ENCODE data around the gene FRMPD4. TPM values are rescaled to one million over a fixed set of nuclear protein-coding genes. Genes with fewer than 3 reads are reported as not detected.

Gene FRMPD4
- total RNA-seq, 4 donors from 2014 or later: not detected

DNA sequence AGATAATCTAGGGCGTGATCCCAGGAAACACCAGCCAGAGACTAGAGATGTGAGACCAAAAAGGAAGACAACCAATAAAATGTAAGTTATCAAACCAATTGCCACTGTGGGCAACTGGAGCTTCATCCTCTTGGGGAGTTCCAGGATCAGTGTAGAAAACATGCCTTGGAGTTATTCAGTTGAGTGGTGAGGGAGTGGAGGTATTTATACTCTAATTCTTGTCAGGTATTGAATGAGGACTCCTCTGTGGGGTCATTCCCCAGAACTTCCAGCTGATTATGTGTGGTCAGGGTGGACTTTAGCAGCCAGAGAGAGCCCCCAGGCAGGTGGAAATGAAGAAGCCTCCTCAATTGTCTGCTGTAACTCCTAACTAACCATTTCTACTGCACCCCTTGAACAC, 509.0 kb downstream of the FRMPD4 start:
- Histone ChIP-seq H3K4me1 (no peaks in the 10 kb centered on the region), H3K27me3 (no peaks in the 10 kb centered on the region), H3K4me3 (replicated peaks in 1 of 3) (no peak overlapping the region), H3K27ac (no peak overlapping the region), H3K36me3 (no peaks in the 10 kb centered on the region), H3K9me3 (no peaks in the 10 kb centered on the region)
- intact Hi-C loops (cut with DNase I): no loop called here
- no peak for DNase-seq
- TF ChIP-seq CTCF (IDR thresholded peaks at IDR 0.05): no peak
- no peak for TF ChIP-seq POLR2A (IDR thresholded peaks at IDR 0.05)
- 83 to 100% methylated on average over 1 of the region's 1 CpG for WGBS, 2 donors

DNA sequence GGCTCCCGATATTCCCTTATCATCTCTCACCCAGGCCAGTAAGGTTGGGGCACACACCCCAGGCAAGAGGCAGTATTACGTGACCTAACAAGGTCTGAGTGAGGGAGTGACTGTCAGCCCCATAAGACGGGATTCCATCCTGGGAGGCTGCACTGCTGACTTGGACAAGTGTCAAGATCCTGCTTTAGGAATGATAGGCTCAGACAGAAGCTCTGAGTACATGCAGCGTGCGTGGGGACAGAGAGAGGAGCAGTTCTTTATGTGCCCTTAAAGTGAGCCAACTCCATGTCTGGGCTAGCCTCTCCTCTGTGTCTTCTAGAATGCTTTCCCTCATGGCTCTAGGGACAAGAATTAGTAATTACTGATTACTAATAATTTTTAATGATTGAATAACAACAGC, 510.7 kb downstream of the FRMPD4 start:
- no peak for DNase-seq
- H3K27me3 ChIP-seq: no peaks in the 10 kb centered on the region
- H3K9me3 ChIP-seq: no peaks in the 10 kb centered on the region
- intact Hi-C loops (cut with DNase I): no loop called here
- H3K27ac ChIP-seq: no peak overlapping the region
- WGBS, 2 donors: 87 to 97% methylated on average over 4 to 5 of the region's 5 CpGs
- H3K4me1 ChIP-seq: no peaks in the 10 kb centered on the region
- TF ChIP-seq CTCF (IDR thresholded peaks at IDR 0.05) (no peak), POLR2A (IDR thresholded peaks at IDR 0.05) (no peak)
- H3K36me3 ChIP-seq: no peaks in the 10 kb centered on the region
- H3K4me3 ChIP-seq (replicated peaks in 1 of 3): no peak overlapping the region

DNA sequence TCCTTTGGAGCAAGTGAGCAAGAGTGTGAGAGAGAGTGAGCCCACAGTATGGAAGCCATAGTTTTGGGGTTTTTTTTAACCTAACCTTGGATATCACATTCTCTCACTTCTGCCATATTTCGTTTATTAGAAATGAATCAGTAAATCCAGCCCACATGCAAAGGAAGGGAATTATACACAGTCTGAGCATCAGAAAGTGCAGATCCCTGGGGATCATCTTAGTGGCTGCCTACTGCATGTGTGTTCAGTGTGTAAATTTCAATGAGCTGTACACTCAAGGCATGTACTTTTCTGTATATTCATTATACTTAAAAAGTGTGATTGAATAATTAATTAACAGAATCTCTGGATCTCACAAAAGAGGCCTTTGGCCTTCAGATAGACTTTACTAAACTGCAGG, 519.2 kb downstream of the FRMPD4 start:
- no peak for TF ChIP-seq CTCF (IDR thresholded peaks at IDR 0.05)
- TF ChIP-seq POLR2A (IDR thresholded peaks at IDR 0.05): no peak
- H3K4me3 ChIP-seq (replicated peaks in 1 of 3): no peak overlapping the region
- H3K27me3 ChIP-seq: no peaks in the 10 kb centered on the region
- no peak for DNase-seq
- intact Hi-C loops (cut with DNase I): no loop called here
- H3K27ac ChIP-seq: no peak overlapping the region
- no peaks in the 10 kb centered on the region for H3K36me3 ChIP-seq
- no peaks in the 10 kb centered on the region for H3K4me1 ChIP-seq
- H3K9me3 ChIP-seq: no peaks in the 10 kb centered on the region
- 74 to 92% methylated on average over 1 of the region's 1 CpG for WGBS, 2 donors

DNA sequence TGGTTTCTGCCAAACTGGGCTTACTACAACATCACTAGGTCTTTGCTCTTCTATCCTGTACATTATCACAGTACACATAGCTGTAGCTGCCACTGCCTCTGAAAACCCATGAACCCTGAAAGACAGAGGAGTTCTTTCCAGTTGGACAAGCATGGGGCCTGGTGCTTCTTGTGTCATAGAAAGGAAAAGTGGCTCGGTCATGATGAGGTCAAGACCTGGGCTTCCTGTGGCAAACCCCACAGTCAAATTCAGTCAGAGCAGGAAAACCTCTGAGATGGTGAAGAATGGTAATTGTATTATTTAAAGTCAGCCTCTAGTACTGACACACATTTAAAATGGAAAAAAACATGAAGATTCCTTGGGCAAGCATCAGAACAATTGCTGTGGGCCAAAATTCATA, 519.6 kb downstream of the FRMPD4 start:
- Histone ChIP-seq H3K4me3 (replicated peaks in 1 of 3) (no peak overlapping the region), H3K4me1 (no peaks in the 10 kb centered on the region), H3K27me3 (no peaks in the 10 kb centered on the region), H3K9me3 (no peaks in the 10 kb centered on the region), H3K36me3 (no peaks in the 10 kb centered on the region), H3K27ac (no peak overlapping the region)
- WGBS, 2 donors: 33 to 50% methylated on average over 1 of the region's 1 CpG
- DNase-seq: no peak
- TF ChIP-seq POLR2A (IDR thresholded peaks at IDR 0.05) (no peak), CTCF (IDR thresholded peaks at IDR 0.05) (no peak)
- intact Hi-C loops (cut with DNase I): no loop called here

GRCh38 chrX:12661464-12661863, 523.2 kb downstream of the FRMPD4 start:
- intact Hi-C loops (cut with DNase I): no loop called here
- TF ChIP-seq POLR2A (IDR thresholded peaks at IDR 0.05) (no peak), CTCF (IDR thresholded peaks at IDR 0.05) (no peak)
- 100% methylated on average over 2 of the region's 2 CpGs for WGBS, 2 donors

More at GRCh38 chrX:12661464-12661863, 523.2 kb downstream of the FRMPD4 start:
- H3K27me3 ChIP-seq: no peaks in the 10 kb centered on the region
- H3K9me3 ChIP-seq: no peaks in the 10 kb centered on the region
- H3K4me3 ChIP-seq (replicated peaks in 1 of 3): no peak overlapping the region
- DNase-seq: no peak
- H3K27ac ChIP-seq: no peak overlapping the region
- H3K36me3 ChIP-seq: no peaks in the 10 kb centered on the region
- H3K4me1 ChIP-seq: no peaks in the 10 kb centered on the region
